Left lung (tissue), 10 donors: ENCODE measurements around the gene ASS1. TPM values are rescaled to one million over a fixed set of nuclear protein-coding genes. Genes with fewer than 3 reads are reported as not detected.

Experiments used
- ATAC-seq: fragments of 200-7000 bp; cut with Tn5 transposase; one replicate; pipeline ENCODE4 v1.9.1; 2020; ENCODE audit warnings: moderate library complexity
- DNase-seq, 4 donors: peaks; one replicate each; pipeline ENCODE4 v3.0.0-alpha.2; 2013 to 2020
- H3K27ac ChIP-seq, 2 donors: fragments of 200-600 bp; sonication (generic) in 1 of 2; one replicate each; pipeline versions ENCODE4 v1.5.0 to v1.8.0; 2020 to 2021
- H3K27me3 ChIP-seq, 2 donors: fragments of 200-600 bp; sonication (generic) in 1 of 2; one replicate each; pipeline versions ENCODE4 v1.5.0 to v1.8.0; 2020 to 2021
- H3K36me3 ChIP-seq, 2 donors: fragments of 200-600 bp; sonication (generic) in 1 of 2; one replicate each; pipeline versions ENCODE4 v1.5.0 to v1.8.0; 2020 to 2021
- H3K4me1 ChIP-seq, 2 donors: fragments of 200-600 bp; one replicate each; pipeline ENCODE4 v1.8.0; 2021
- H3K4me3 ChIP-seq, 2 donors: fragments of 200-600 bp; sonication (generic) in 1 of 2; one replicate each; pipeline versions ENCODE4 v1.5.0 to v1.8.0; 2020 to 2021; ENCODE audit warnings: mild to moderate bottlenecking in 1 of 2
- H3K9me3 ChIP-seq, 2 donors: fragments of 200-600 bp; sonication (generic) in 1 of 2; one replicate each; pipeline versions ENCODE4 v1.5.0 to v1.8.0; 2020 to 2021
- intact Hi-C, 2 donors: fragments of 100-400 bp; cut with DNase I; formaldehyde crosslinking; loops; one replicate each; pipeline versions ENCODE4 v1.11.2 to v1.14.2; 2022
- polyA plus RNA-seq, 6 donors: library from polyadenylated mRNA; unstranded; fragments of 120-200 nt; gene quantifications; one replicate each; pipeline ENCODE4 v1.2.1, GENCODE V29; 2013; ENCODE audit not compliant: insufficient read length in 6 of 6
- total RNA-seq, 2 donors: library from RNA; stranded (reverse); fragmentation: NEBNext Ultra II Directional; extraction: Animal tissue kit (Norgen Biotek cat#: 25700); gene quantifications; one replicate each; pipeline ENCODE4 v1.2.1, GENCODE V29; 2021
- TF ChIP-seq, protein P1 (sequence below), 2 donors: fragments of 200-600 bp; sonication (generic) in 1 of 2; IDR thresholded peaks; one replicate each; pipeline versions ENCODE4 v1.5.0 to v1.8.0; 2021; ENCODE audit warnings: antibody characterized with exemption in 2 of 2
- donor health status: DM: no; HTN: yes; CAD: no.
- donor health status: DM: no; HTN: no; CAD: no.

The ASS1 gene
- total and polyA plus RNA-seq, 8 donors, result 11.9 to 99.7 (median 27.8) TPM

- H3K4me1 ChIP-seq, result peaks cover 12 to 18% of the 10 kb centered on the region in 2 donors
- TF ChIP-seq, protein P1, sequence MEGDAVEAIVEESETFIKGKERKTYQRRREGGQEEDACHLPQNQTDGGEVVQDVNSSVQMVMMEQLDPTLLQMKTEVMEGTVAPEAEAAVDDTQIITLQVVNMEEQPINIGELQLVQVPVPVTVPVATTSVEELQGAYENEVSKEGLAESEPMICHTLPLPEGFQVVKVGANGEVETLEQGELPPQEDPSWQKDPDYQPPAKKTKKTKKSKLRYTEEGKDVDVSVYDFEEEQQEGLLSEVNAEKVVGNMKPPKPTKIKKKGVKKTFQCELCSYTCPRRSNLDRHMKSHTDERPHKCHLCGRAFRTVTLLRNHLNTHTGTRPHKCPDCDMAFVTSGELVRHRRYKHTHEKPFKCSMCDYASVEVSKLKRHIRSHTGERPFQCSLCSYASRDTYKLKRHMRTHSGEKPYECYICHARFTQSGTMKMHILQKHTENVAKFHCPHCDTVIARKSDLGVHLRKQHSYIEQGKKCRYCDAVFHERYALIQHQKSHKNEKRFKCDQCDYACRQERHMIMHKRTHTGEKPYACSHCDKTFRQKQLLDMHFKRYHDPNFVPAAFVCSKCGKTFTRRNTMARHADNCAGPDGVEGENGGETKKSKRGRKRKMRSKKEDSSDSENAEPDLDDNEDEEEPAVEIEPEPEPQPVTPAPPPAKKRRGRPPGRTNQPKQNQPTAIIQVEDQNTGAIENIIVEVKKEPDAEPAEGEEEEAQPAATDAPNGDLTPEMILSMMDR (IDR thresholded peaks at IDR 0.05), result no peak
- no peak overlapping the region for H3K4me3 ChIP-seq
- H3K27me3 ChIP-seq, result peaks cover 0 to 37% of the 10 kb centered on the region in 2 donors
- H3K9me3 ChIP-seq, result peaks cover 0 to 18% of the 10 kb centered on the region in 2 donors
- intact Hi-C loops, result no loop called here
- no peak overlapping the region for H3K27ac ChIP-seq
- ATAC-seq (no peak), DNase-seq (no peak)
- H3K36me3 ChIP-seq, result no peaks in the 10 kb centered on the region
Observed at GRCh38 chr9:130441031-130441430, 3.7 kb upstream of the ASS1 start.

GRCh38 chr9:130442746-130443455 lies 1.9 kb upstream of the ASS1 start:
- no peak for ATAC-seq
- H3K36me3 ChIP-seq, result no peaks in the 10 kb centered on the region
- TF ChIP-seq, protein P1 (IDR thresholded peaks at IDR 0.05), result no peak
- H3K4me1 ChIP-seq, result peaks cover 31 to 37% of the 10 kb centered on the region in 2 donors
- peak in 1 of 4 donors; percentile 51 for DNase-seq
- H3K4me3 ChIP-seq, result no peak overlapping the region
- intact Hi-C loops, result no loop called here
- H3K27ac ChIP-seq, result no peak overlapping the region
- H3K9me3 ChIP-seq, result peaks cover 0 to 18% of the 10 kb centered on the region in 2 donors
- peaks cover 0 to 34% of the 10 kb centered on the region in 2 donors for H3K27me3 ChIP-seq

DNA sequence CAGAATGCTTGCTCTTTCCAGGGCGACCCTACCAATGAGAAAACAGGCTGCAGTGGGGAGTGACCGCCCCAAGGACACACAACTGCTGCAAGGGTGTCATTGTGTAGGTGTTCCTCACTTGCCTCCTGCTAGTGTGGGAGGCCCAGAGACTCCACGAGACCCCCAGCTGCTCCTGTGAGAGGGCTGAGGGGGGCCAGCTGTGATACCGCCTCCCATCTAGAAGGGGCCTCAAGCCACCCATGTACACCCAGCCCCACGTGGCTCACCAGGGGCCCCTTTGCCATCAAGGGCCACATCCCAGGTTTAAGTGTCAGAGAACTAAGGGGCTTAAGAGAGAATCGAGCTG lies 1.3 kb upstream of the ASS1 start:
- intact Hi-C loops, result no loop called here
- ATAC-seq (no peak), DNase-seq (peak in 1 of 4 donors; percentile 26)

GRCh38 chr9:130443840-130444492 lies 795 bp upstream of the ASS1 start:
- no peaks in the 10 kb centered on the region for H3K36me3 ChIP-seq
- DNase-seq (peak in 1 of 4 donors; percentile 28), ATAC-seq (no peak)
- peaks cover 0 to 18% of the 10 kb centered on the region in 2 donors for H3K9me3 ChIP-seq
- H3K4me3 ChIP-seq, result no peak overlapping the region
- peaks cover 0 to 34% of the 10 kb centered on the region in 2 donors for H3K27me3 ChIP-seq
- TF ChIP-seq, protein P1 (IDR thresholded peaks at IDR 0.05), result no peak
- H3K4me1 ChIP-seq, result peaks cover 33 to 45% of the 10 kb centered on the region in 2 donors
- intact Hi-C loops, result no loop called here
- peak overlapping the region in 1 of 2 donors; percentile 72 for H3K27ac ChIP-seq

More for the DNA sequence above, 1.3 kb upstream of the ASS1 start:
- H3K27me3 ChIP-seq, result peaks cover 0 to 34% of the 10 kb centered on the region in 2 donors
- TF ChIP-seq, protein P1 (IDR thresholded peaks at IDR 0.05), result no peak
- no peak overlapping the region for H3K4me3 ChIP-seq
- no peaks in the 10 kb centered on the region for H3K36me3 ChIP-seq
- H3K4me1 ChIP-seq, result peaks cover 33 to 42% of the 10 kb centered on the region in 2 donors
- H3K9me3 ChIP-seq, result peaks cover 0 to 18% of the 10 kb centered on the region in 2 donors
- no peak overlapping the region for H3K27ac ChIP-seq
